HK-2 (cell line): ENCODE data around the gene TF.

ENCODE experiments used
- DNase-seq: peaks from one replicate; pipeline ENCODE4 v3.0.0-alpha.2; 2018; ENCODE audit not compliant: unreplicated experiment

TF gene

DNA sequence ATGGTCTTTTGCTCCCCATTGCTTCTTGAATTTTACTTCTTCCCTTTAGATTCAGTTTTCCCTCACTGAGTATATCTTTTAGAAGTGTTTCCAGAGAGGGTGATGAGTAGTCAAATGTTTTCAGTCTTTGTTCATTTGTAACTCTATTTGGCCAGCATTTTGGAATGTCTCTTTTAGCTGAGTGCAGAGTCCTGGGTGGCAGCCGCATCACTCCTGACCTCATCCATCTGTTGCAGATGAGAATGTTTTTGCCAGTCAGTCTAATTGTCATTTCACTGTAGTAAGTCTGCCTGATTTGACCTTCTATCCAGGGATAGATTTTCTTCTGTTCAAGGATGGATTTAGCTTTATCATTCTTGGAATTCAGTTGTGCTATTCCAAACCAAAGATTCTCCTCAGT is 66.7 kb downstream of the TF start:
- DNase-seq = no peak

DNA sequence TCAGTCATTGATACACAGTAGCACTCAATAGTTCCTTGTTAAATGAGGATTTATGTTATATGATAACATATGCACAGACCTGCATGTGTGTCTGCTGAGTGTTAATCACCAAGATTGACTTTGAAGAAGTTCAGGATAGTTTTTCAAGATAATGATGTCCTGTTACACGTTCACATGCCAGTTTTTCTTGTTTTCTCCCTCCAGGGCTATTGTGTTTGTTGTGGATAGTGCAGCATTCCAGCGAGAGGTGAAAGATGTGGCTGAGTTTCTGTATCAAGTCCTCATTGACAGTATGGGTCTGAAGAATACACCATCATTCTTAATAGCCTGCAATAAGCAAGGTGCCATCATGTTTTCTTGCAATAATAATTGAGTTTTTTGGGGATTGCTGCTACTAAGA is 69.2 kb downstream of the TF start:
- no peak for DNase-seq

DNA sequence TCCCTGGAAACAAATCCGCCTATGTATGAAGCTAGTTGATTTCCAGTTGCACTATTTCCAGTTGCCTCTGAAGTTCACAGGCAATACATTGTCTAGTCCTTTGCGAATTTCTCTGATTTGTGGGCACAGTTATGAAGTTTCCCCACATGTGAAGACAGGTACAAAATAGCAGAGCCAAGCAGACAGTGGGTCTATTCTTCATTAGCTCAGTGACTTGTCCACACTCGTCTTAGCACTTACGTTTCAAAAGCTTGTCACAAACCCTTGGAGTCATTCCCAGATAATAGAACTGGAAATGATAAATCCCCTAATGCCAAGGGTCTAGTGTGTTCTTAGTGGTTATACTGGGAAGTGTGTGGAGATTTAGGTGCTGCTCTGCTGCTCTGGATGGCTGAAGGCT is 73.9 kb downstream of the TF start:
- DNase-seq = no peak

DNA sequence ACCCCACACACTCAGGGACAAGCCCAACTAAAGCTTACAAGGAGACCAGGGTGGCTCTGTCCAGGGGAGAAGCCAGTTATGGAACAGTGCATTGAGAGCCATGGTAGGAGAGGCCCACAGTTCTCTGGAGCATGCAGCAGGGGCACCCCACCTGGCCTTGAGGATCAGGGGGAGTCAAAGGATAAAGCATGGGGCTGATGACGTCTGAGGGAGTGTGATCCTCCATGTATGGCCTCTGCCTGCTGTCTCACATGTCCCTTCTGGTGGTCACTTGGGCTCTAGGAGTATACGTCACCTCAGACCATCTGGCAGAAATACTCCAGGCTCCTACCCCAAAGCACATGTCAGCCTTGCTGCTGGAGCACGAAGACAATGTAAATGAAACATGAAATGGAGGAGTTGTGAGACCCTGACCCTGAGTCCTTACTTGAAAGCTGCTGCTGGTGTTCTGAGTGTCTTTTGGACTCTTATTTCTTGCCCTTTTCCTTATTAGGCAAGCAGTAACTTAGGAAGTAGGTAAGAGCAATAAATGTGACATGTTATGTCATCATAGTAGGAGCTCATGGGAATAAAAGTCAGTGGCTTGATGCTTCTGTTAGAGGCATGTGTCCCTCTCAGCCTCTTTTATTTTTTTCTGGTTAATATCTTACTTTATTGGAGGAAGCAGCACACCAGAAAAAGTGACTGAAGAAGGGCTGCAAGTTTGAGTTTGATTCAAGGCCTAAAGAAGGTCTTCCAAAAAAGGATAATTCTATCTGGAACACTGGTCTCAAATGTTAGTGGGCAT is 74.9 kb downstream of the TF start:
- DNase-seq = no peak

DNA sequence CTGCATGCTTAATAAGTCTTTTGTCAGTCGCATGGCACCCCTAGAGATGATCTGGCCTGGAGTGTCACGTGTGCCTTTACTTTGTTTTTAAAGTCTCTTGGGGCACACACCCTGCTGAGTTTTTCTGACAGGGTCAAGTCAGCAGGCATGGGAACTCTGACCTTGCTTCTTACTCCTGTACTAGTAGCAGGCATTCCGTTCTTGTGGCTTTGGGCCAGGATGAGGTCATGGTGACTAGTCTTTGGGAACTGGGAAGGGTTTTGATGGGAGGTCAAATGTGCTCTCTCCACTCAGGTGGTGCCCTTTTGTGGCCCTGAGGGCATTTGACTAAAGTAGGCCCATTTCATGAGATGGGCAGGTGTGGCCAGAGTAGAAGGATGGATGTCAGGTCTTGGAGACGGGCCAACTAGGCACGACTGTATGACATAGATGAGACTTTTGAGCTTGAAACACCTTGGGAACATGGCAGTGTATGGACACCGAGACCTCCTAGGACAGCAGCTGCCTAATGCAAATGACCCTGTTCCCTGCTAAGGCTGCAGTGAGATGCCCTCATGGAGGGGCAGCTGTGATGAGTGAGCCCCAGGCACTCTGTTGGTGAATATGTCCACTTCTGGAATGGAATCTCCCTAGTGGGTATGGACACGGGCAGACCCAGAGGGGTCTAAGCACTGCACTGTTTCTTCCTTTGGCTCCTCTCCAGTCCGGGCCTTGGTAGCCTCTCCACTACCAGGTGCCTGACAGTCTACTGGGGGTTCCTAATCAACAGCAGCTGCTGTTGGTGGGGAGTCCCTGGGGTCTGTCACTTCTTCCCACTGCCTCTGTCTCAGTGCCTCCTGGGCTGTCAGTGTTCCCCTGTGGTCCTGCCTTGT is 75.8 kb downstream of the TF start:
- peak; percentile 42 for DNase-seq

DNA sequence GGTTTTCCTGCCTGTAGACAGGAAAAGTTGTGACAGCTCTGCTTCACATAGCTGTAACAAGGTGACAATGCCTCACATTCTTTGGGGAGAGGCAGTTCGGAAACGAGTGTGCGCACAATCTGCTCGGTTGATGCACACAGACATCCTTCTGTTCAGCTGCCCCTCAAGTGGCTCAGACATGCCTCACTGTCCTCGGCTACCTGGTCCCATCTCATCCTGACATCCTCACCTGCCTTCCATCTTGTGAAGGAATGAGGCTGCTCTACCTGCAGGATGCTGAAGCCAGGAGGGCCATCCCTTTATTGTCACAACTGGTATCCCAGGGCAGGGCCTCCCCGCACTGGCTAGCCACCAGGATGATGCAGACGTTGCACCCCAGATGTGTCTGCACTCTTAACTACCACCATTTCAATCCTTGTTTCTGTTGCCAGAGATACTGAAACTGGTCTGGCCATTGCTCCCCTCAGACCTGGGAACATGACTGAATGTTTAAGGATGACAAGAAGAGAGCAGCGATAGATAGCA is 78.8 kb downstream of the TF start:
- no peak for DNase-seq

DNA sequence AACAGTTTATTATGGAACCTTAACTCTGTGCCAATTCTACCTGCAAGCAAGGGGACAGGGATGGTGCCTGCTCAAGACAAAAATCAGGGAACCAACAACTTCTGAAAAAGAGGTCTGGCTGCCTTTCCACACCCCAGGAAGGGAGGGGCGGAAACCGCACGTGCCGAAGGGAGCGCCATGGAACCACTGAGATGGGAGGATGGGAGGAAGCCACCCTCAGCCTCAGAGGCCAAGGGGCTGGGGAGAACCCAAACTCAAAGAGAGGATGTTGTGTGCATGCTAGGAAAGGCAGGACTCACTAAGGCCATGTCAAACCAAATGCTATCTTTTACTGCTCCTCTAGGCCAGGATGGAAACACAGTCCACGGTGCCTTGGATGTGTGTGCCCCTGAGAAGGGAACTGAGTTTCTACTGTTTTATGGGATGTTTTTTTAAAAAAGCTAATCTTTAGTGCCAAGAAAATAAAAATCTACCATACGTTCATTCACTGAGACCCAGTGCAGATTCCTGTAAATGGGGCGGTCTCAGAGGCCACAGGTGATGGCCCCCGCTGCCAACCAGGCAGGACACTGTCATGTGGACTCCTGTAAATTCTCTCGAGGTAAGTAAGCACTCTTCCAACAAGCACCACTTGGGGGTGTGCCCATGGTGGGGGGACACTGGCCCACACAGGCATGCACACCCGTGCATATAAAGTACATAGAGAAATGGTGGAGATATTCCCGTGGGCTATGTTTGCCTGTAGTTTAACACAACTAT is 80.0 kb downstream of the TF start:
- DNase-seq = no peak

DNA sequence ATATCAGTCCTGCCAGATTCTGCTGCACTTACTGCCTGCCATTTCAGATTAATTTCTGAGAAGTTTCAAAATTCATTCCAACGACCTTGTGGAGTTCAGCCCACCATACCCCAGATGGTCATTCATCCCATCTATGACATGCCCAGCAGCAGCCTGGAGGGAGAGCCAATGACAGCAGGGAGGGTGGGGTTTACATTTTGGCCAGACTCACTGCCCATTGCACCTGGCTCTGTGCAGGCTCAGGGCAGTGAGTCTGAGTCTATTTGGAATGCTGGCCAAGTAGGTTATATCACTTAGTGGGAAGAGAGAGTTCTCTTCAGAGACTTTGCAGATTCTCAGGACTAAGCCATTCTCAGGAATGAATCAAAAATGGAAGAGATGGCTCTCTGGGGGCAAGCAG is 80.9 kb downstream of the TF start:
- DNase-seq = no peak

DNA sequence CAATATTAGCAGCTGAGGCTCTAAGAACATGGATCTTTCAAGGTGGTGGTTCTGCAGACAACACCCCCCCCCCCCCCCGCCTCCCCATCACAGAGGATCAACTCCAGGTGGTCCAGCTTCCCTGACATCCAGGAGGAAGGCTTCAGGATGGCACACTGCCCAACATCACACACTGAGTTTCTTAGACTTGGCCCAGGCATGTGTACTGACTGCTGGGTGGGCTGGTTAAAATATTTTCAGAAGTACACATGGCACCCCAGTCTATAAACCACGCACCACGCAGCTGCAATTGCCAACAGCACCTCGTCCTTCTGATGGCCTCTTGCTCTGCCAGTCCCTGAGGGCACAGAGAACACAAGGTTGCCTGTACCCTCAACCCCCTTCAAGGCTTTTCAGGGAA is 81.5 kb downstream of the TF start:
- DNase-seq = no peak

DNA sequence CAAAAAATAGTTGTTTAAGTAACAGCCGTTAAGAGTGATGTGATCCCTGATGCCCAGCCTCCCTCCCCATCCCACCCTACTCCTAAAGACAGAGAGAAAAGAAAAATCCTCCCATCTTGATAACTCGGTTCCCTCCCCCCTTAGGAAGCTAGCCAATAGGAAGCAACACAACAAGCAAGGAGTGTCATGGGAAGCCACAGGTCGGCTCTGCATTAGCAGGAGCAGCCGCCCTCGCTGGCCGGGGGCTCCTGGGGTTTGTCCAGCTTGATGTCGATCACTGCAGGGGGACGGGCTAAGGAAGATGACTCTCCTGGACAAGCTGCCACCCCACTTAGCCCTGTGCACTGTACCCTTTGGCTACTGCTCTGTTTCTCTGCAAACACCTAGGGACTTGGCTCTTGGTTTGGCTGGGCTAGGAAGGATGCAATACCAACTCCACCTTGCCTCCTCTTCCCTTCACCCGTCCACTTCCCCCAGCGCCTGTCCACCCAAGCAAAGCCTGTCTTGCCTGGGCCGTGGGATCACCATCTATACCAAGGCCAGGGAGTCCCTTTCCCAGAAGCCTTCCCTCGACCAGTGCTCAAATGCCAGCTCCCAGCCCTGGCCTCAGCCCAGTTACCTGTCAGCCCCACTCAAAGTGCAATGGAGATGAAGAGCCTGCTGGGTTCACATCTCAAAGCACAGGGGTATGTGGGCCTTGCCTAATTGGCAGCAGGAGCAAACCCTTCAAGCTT is 82.5 kb downstream of the TF start:
- no peak for DNase-seq

DNA sequence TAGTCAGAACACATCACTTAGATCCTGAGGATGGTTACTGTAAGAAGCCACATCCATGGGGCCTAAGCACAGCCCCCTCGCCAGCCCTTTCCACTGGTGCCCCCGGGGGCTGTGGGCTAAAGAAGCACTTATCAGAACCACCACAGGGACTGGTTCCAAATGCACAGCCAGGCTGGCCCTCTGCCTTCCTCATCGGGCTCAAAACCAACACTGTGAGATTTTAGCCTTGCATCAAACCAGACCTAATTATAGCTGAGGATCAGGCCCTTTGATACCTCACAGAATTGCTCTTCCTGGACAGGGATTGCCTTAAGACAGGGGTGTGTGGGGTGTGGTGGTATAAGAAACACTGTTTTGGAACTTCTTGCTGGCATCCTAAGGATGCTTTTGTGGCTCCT is 83.1 kb downstream of the TF start:
- DNase-seq = no peak

DNA sequence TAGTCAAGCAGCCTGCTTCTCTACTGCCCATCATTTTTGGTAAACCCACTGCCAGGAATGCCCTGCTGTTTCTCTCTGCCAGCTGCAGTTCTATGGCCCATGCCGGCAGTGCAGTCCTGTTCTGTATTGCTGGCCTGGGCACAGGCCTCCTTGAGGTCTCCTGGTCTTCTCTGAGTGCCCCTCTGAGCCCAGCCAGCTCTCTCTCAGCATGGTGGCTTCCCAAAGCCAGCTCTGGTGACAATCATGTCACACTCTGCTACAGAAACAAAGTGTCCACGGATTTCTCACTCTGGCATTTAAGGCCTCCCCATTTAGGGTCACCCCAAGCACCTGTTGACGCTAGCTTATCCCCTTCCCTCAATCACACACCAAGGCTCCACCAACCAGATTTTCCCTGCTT is 83.9 kb downstream of the TF start:
- DNase-seq = no peak

DNA sequence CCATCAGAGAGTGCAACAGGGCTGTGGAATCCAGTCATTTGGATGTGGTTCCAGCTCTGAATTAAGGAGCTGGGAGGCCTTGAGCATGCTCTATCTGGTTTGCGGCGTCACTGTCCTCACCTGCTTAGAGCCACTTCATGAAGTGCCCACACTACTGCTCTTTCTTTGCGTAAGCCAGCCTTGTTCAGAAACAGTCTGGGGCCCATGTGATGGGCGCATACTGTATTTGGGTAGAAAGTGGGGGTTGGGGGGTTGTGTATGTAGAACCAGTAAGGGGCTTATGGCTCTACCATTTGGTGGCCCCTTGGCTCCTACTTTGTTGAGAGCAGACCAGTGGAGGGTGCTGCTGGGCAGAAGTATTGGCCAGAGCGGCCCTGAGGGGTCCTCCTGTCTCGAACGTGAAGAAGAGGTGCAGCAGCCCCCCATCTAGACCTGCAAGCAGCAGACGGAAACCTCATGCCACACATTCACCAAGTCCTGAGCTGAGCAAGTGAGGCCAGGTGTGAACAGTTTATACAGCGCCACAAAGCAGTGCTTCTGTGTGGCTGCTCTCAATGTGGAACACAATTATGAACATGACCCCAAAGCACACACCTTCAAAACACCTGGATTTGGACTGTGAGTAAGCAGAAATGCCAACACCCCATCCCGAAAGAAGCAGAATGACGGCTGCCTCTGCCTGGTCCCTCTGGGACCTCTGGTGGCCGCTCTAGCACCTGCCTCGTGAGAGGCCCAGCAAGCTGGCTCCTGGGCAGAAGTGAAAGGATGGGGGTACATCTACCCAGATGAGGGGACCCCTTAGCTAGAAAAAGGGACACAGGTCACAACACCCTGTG is 86.0 kb downstream of the TF start:
- no peak for DNase-seq

DNA sequence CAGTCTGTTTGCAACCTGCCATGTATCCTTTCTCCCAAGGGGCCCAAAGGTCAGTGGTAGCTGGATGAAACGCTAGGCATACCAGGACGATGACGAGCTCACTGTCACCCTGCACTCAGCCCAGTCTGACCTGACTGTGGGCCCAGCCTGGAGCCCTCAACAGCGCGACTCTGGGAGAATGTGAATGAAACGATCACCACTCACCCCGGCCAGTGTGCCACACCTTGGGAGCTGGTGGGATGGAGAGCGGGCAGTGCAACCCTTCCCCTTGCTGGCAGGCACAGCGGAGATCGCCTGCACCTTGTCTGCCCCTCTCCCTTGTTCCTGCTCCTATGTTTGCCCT is 86.6 kb downstream of the TF start:
- DNase-seq = no peak

DNA sequence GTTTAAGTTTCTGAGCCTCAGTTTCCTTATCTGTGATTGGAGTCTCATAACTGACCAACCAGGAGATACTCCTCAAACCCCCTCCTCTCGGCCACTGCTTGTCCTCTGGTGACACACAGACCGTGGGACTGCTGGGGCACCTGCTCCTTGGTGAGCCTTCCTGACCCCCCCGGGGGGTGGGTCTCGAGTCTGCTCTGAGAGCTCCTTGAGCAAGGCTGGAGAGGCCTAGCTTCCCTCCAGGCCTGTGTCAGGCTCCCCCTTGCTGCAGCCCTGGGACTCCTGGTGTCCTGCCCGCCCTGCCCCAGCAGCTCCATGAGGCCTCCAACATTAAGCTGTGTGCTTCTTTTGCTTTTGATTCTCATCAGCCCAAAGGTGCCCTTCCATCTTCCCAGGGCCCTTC is 87.1 kb downstream of the TF start:
- DNase-seq = no peak

DNA sequence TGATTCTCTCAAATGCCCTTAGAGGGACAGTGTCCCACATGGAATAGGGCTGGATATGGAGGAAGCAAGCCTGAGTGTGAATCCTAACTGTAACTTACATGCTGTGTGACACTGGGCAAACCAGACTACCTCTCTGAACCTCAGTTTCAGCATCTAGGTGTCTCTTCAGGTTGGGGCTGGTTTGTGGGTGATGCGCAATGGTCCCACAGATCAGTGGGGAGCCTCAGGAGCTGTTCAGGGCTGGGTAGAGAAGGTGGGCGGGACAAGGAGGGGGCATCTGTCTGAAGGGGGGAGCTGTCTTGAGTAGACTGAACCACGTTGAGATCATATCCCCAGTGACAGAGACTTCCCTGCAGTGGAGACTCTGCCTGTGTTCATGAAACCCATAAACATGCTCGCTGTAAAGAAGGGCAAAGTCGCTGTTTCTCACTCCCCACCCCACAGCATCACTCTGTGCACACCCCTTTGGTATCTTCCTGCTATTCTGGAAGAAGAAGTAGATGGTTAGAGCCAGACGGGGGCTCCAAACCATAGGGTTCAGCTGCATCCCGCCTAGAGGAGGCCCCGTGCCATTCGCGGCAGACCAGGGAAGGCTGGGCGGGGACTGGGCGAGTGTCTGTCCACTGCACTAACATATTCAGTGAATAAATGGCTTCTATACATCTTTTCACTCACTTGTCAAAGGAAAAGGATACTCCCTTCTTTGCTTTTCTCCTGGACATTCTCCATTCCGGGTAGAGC is 87.9 kb downstream of the TF start:
- no peak for DNase-seq

DNA sequence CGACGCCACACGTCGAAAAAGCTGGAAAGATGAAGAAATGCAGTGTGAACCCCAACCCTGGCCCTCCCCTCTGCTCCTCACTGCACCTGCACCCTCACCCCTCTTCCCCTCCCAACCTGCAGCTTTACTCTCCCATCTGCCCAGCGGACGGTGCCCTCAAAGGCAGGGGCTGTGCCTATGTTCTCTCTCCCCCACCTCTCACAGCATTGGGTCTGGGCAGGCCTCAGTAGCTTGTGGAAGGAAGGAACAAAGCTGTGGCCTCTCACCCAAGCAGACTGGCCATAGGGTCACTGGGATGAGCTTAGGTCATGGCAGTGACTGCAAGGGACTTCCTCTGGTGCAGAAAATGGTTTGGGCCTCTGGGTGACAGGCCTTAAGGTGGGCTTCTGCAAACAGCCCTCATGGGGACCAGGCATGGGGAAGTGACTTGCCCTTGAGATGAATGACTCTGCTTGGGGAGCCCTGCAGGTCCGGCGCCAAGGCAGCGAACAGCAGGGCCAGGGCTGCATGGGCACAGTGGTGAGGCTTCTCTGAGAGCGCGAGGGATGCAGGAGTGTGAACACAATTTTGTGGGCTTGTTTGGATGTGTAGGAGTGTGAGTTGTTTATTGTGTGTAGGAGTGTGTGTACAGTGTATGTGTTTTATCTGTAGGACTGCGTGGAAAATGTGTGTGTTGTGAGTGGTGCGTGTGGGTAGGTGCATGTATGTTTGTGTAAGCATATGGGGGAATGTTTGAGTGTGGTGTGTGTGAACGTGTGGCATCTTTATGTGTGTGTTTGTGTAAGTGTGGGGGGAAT is 88.6 kb downstream of the TF start:
- DNase-seq = no peak

DNA sequence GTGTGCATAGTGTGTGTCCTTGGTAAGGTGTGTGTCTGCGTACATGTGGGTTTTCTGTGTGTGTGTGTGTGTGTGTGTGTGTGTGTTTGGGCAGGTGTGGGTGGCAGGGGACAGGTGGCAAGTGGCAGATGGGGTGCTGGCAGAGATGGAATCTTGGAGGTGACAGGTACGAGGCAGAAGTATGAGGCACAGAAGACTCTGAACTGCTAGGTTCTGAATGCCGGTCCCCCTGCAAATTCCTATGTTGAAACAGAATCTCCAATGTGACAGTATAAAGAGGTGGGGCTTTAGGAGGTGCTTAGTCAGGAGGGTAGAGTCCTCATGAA is 89.2 kb downstream of the TF start:
- no peak for DNase-seq

DNA sequence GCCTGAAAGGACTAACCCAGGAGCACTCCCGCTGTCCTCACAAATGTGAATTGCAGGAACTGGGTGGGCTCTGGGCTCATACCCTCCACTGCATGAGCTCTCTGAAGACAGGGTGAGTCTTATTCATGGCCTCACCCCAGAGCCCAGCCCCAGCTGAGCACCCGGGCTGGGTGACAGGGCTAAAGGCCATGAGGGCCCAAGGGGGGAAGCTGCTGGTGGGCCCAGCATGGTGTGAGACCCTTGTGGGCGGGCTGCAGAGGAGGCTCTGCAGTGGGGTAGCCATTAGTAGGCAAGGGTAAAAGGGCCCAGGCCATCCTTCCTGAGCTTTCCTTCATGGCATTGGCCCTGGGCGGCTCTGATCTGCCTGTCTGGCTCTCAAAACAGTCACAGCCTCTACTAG is 89.8 kb downstream of the TF start:
- DNase-seq = no peak
